Measurements from ENCODE around the gene KIF2A. TPM values are rescaled to one million over a fixed set of nuclear protein-coding genes. Genes with fewer than 3 reads are reported as not detected.

Gene KIF2A
- total and polyA plus RNA-seq, 2 of the 13 experiments (the other 11 are each of a cell fraction or from before 2014, with no cell fraction given) = 8.5 to 19.2 TPM

DNA sequence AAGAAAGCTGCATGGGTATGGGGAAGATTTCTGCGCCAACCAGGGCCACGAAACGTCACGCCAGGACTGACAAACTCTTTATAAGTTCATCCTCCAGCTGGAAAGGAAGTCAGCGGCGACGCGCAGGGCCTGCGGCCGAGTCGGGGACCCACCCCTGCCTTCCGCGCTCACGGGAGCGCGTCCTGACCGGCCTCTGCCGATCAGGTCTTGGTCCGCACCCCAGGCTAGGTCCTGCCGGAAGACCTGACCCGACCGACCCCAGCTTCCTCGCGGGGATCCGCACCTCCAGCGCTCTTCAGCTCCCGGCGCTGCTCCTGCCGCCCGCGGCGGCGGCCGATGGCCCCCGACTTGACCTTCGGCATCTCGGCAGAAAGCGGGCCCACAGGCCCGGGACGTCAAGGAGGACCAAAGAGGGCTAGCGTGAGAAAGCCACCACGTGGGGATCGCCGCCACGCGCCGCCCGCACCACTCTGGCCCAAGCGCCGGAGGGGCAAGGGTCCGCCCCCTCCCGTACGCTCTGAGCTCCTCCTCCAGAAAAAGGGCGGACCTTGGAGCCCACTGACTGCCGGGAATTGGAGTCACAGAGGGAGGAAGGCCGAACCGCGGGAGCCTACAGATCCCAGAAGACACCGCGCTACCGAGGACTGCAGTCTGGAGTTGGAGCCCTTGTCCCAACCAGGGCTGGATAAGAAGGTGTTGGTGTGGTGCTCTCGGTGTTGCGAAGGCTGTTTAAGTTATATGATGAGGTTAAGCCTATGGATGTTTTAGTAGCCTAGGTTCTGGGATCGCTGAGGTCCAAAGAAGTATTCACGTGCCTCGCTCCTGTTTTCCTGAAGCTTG, 97.6 kb downstream of the KIF2A start, which contains the start of gene DIMT1 (continued):
- TF ChIP-seq CBX5 (CRISPR knock-in tag; IDR thresholded peaks at IDR 0.05; ENCODE audit: borderline replicate concordance) = 0 out of 2 replicates have a peak, but pooled peaks have one; percentile 38
- TF ChIP-seq ZNF674 (CRISPR knock-in tag; IDR thresholded peaks at IDR 0.05; ENCODE audit: low read depth) = no peak
- no peak for TF ChIP-seq MIER2 (CRISPR knock-in tag; IDR thresholded peaks at IDR 0.05)
- TF ChIP-seq PLRG1 (conservative IDR thresholded peaks at IDR 0.05) = no peak
- TF ChIP-seq ARNT2 (CRISPR knock-in tag; IDR thresholded peaks at IDR 0.05; ENCODE audit: low read depth) = peak; percentile 91
- TF ChIP-seq ZBTB3 (CRISPR knock-in tag; IDR thresholded peaks at IDR 0.05; ENCODE audit: borderline replicate concordance, low read depth) = peak; percentile 56; the same call in 1 of the 2 replicates
- TF ChIP-seq, protein P1, sequence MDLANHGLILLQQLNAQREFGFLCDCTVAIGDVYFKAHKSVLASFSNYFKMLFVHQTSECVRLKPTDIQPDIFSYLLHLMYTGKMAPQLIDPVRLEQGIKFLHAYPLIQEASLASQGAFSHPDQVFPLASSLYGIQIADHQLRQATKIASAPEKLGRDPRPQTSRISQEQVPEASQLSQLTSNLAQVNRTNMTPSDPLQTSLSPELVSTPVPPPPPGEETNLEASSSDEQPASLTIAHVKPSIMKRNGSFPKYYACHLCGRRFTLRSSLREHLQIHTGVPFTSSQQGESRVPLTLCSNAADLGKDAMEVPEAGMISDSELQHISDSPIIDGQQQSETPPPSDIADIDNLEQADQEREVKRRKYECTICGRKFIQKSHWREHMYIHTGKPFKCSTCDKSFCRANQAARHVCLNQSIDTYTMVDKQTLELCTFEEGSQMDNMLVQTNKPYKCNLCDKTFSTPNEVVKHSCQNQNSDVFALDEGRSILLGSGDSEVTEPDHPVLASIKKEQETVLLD (CRISPR knock-in tag; IDR thresholded peaks at IDR 0.05; ENCODE audit: low read depth) = peak; percentile 68
- TF ChIP-seq CHD2 (IDR thresholded peaks at IDR 0.05; ENCODE audit: low read depth, low read length) = no peak
- no peak for TF ChIP-seq NR3C1 (CRISPR knock-in tag; IDR thresholded peaks at IDR 0.05)
- 0 out of 2 replicates have a peak, but pooled peaks have one; percentile 30 for TF ChIP-seq ZBTB7A (CRISPR knock-in tag; IDR thresholded peaks at IDR 0.05)
- TF ChIP-seq ZNF563 (CRISPR knock-in tag; IDR thresholded peaks at IDR 0.05) = peak; percentile 90
- TF ChIP-seq, protein P2, sequence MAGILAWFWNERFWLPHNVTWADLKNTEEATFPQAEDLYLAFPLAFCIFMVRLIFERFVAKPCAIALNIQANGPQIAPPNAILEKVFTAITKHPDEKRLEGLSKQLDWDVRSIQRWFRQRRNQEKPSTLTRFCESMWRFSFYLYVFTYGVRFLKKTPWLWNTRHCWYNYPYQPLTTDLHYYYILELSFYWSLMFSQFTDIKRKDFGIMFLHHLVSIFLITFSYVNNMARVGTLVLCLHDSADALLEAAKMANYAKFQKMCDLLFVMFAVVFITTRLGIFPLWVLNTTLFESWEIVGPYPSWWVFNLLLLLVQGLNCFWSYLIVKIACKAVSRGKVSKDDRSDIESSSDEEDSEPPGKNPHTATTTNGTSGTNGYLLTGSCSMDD (CRISPR knock-in tag; IDR thresholded peaks at IDR 0.05) = no peak
- no peak for TF ChIP-seq NR2F6 (IDR thresholded peaks at IDR 0.05)
- TF ChIP-seq NR2F6 (CRISPR knock-in tag; IDR thresholded peaks at IDR 0.05) = peak; percentile 67; the same call in 1 of the 2 replicates
- TF ChIP-seq GFI1 (CRISPR knock-in tag; IDR thresholded peaks at IDR 0.05; ENCODE audit: borderline replicate concordance) = peak; percentile 51; the same call in 1 of the 2 replicates
- TF ChIP-seq KDM1A (CRISPR knock-in tag; IDR thresholded peaks at IDR 0.05) = no peak
- TF ChIP-seq, protein P3, sequence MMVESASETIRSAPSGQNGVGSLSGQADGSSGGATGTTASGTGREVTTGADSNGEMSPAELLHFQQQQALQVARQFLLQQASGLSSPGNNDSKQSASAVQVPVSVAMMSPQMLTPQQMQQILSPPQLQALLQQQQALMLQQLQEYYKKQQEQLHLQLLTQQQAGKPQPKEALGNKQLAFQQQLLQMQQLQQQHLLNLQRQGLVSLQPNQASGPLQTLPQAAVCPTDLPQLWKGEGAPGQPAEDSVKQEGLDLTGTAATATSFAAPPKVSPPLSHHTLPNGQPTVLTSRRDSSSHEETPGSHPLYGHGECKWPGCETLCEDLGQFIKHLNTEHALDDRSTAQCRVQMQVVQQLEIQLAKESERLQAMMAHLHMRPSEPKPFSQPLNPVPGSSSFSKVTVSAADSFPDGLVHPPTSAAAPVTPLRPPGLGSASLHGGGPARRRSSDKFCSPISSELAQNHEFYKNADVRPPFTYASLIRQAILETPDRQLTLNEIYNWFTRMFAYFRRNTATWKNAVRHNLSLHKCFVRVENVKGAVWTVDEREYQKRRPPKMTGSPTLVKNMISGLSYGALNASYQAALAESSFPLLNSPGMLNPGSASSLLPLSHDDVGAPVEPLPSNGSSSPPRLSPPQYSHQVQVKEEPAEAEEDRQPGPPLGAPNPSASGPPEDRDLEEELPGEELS (CRISPR knock-in tag; IDR thresholded peaks at IDR 0.05) = no peak
- TF ChIP-seq ZFP82 (CRISPR knock-in tag; IDR thresholded peaks at IDR 0.05; ENCODE audit: borderline replicate concordance) = peak; percentile 94; the same call in 1 of the 2 replicates
- TF ChIP-seq, protein P4, sequence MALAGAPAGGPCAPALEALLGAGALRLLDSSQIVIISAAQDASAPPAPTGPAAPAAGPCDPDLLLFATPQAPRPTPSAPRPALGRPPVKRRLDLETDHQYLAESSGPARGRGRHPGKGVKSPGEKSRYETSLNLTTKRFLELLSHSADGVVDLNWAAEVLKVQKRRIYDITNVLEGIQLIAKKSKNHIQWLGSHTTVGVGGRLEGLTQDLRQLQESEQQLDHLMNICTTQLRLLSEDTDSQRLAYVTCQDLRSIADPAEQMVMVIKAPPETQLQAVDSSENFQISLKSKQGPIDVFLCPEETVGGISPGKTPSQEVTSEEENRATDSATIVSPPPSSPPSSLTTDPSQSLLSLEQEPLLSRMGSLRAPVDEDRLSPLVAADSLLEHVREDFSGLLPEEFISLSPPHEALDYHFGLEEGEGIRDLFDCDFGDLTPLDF (CRISPR knock-in tag; IDR thresholded peaks at IDR 0.05) = peak; percentile 48
- no peak for TF ChIP-seq TBL1XR1 (IDR thresholded peaks at IDR 0.05; ENCODE audit: borderline replicate concordance, low read length, partially characterized antibody)
- TF ChIP-seq PRMT3 (CRISPR knock-in tag; IDR thresholded peaks at IDR 0.05; ENCODE audit: borderline replicate concordance, low read depth) = no peak
- peak; percentile 71 for TF ChIP-seq PHF21A (CRISPR knock-in tag; IDR thresholded peaks at IDR 0.05)
- TF ChIP-seq ATRX (CRISPR knock-in tag; IDR thresholded peaks at IDR 0.05; ENCODE audit: borderline replicate concordance) = no peak
- peak; percentile 76 for TF ChIP-seq PHF20 (CRISPR knock-in tag; IDR thresholded peaks at IDR 0.05)
- peak; percentile 70; the same call in 1 of the 2 replicates for TF ChIP-seq ATF7-NPFF (CRISPR knock-in tag; IDR thresholded peaks at IDR 0.05; ENCODE audit: low read depth)
- TF ChIP-seq ARNTL (CRISPR knock-in tag; IDR thresholded peaks at IDR 0.05) = peak; percentile 65; the same call in 1 of the 2 replicates
